IMR-90 (cell line): ENCODE measurements around the gene SREBF2. TPM values are rescaled to one million over a fixed set of nuclear protein-coding genes. Genes with fewer than 3 reads are reported as not detected.
A peak's percentile ranks its signal among the peaks of the same experiment; 100 is the strongest.

Experiments
- ATAC-seq: fragments of 200-7000 bp; cut with Tn5 transposase; 2 replicates; pipeline ENCODE4 v1.9.1; 2020; ENCODE audit warnings: low read depth, mild to moderate bottlenecking, moderate library complexity
- BruUV-seq: library from RNA; stranded (reverse); fragments of 400-500 nt; replicated peaks from 2 replicates; lab custom pipeline; 2021; lab: Mats Ljungman, UMichigan
- CTCF ChIA-PET: fragments of 300-600 bp; formaldehyde crosslinking; extraction: SDS; loops from one replicate; lab custom pipeline; 2021; ENCODE audit warnings: antibody characterized with exemption; lab: Yijun Ruan, JAX
- POLR2A ChIA-PET: fragments of 300-600 bp; sonication (Branson Sonifier 250); formaldehyde crosslinking; loops from one replicate; lab custom pipeline; 2022; ENCODE audit warnings: antibody characterized with exemption; ENCODE audit not compliant: unreplicated experiment; lab: Charles Lee
- DNase-seq: peaks from one replicate; pipeline ENCODE4 v3.0.0; 2013
- H2AFZ ChIP-seq: replicated peaks from 2 replicates; pipeline ENCODE3; 2013; ENCODE audit warnings: low read length, mild to moderate bottlenecking; ENCODE audit not compliant: poor library complexity
- H2AK5ac ChIP-seq: 2 replicates; pipeline ENCODE4 v1.6.1; 2013; ENCODE audit warnings: low read depth, low read length, inconsistent platforms
- H2AK9ac ChIP-seq: replicated peaks from 2 replicates; pipeline ENCODE3; 2013; ENCODE audit warnings: mild to moderate bottlenecking, low read depth, low read length, moderate library complexity; ENCODE audit not compliant: poor library complexity
- H2BK120ac ChIP-seq: 2 replicates; pipeline ENCODE4 v1.6.1; 2013; ENCODE audit warnings: low read depth, low read length, inconsistent platforms
- H2BK15ac ChIP-seq: 3 replicates; pipeline ENCODE4 v1.6.1; 2013; ENCODE audit warnings: low read depth, low read length, inconsistent platforms
- H2BK20ac ChIP-seq: 2 replicates; pipeline ENCODE4 v1.6.1; 2013; ENCODE audit warnings: low read depth, mild to moderate bottlenecking, inconsistent platforms, low read length, moderate library complexity
- H2BK5ac ChIP-seq: 2 replicates; pipeline ENCODE4 v1.6.1; 2013; ENCODE audit warnings: mild to moderate bottlenecking, low read depth, low read length, inconsistent platforms; ENCODE audit not compliant: poor library complexity, severe bottlenecking
- H3K14ac ChIP-seq: replicated peaks from 2 replicates; pipeline ENCODE4 v1.6.1; 2013; ENCODE audit warnings: low read depth, low read length, inconsistent platforms
- H3K18ac ChIP-seq: 2 replicates; pipeline ENCODE4 v1.6.1; 2013; ENCODE audit warnings: low read depth, low read length, control low read depth
- H3K23ac ChIP-seq: 2 replicates; pipeline ENCODE4 v1.6.1; 2013; ENCODE audit warnings: low read depth, low read length, inconsistent platforms
- H3K27ac ChIP-seq: 2 replicates; pipeline ENCODE4 v1.5.1; 2013; ENCODE audit warnings: mild to moderate bottlenecking, control low read depth, low read length; ENCODE audit not compliant: insufficient read depth
- H3K27me3 ChIP-seq: 2 replicates; pipeline ENCODE4 v1.6.1; 2013; ENCODE audit warnings: low read length; ENCODE audit not compliant: control insufficient read depth, insufficient read depth
- H3K36me3 ChIP-seq: 2 replicates; pipeline ENCODE4 v1.6.1; 2013; ENCODE audit warnings: low read length, mixed read lengths; ENCODE audit not compliant: control insufficient read depth, insufficient read depth
- H3K4ac ChIP-seq: 2 replicates; pipeline ENCODE4 v1.6.1; 2013; ENCODE audit warnings: low read depth, low read length, inconsistent platforms
- H3K4me1 ChIP-seq: 2 replicates; pipeline ENCODE4 v1.6.1; 2013; ENCODE audit warnings: low read length, mixed read lengths; ENCODE audit not compliant: control insufficient read depth, insufficient read depth
- H3K4me2 ChIP-seq: 2 replicates; pipeline ENCODE4 v1.6.1; 2013; ENCODE audit warnings: low read depth, mild to moderate bottlenecking, control low read depth, low read length, moderate library complexity
- H3K4me3 ChIP-seq: 2 replicates; pipeline ENCODE4 v1.5.1; 2013; ENCODE audit warnings: low read depth, mild to moderate bottlenecking, control low read depth, low read length, moderate library complexity; ENCODE audit not compliant: insufficient read depth
- H3K56ac ChIP-seq: 2 replicates; pipeline ENCODE4 v1.6.1; 2013; ENCODE audit warnings: low read length, inconsistent platforms; ENCODE audit not compliant: insufficient read depth; ENCODE audit errors: extremely low read depth
- H3K79me1 ChIP-seq, 2 experiments: 2 replicates each; pipeline ENCODE4 v1.6.1; 2013; ENCODE audit warnings: low read length in 2 of 2, inconsistent platforms in 1 of 2, low read depth in 1 of 2
- H3K9ac ChIP-seq: 2 replicates; pipeline ENCODE4 v1.6.1; 2013; ENCODE audit warnings: low read depth, low read length, control low read depth
- H3K9me1 ChIP-seq: 2 replicates; pipeline ENCODE4 v1.6.1; 2013; ENCODE audit warnings: low read length, inconsistent platforms; ENCODE audit not compliant: insufficient read depth
- H3K9me3 ChIP-seq: 2 replicates; pipeline ENCODE4 v1.6.1; 2013; ENCODE audit warnings: low read length; ENCODE audit not compliant: control insufficient read depth, insufficient read depth
- H4K20me1 ChIP-seq: 2 replicates; pipeline ENCODE4 v1.6.1; 2013; ENCODE audit warnings: low read length, inconsistent platforms; ENCODE audit not compliant: insufficient read depth
- H4K5ac ChIP-seq: 2 replicates; pipeline ENCODE4 v1.6.1; 2013; ENCODE audit warnings: mild to moderate bottlenecking, low read depth, low read length, control low read depth
- H4K8ac ChIP-seq, 2 experiments: 2 replicates each; pipeline ENCODE4 v1.6.1; 2013; ENCODE audit warnings: low read depth in 2 of 2, low read length in 2 of 2, control low read depth in 1 of 2, inconsistent platforms in 1 of 2
- H4K91ac ChIP-seq: 2 replicates; pipeline ENCODE4 v1.6.1; 2013; ENCODE audit warnings: low read depth, low read length, inconsistent platforms; ENCODE audit not compliant: insufficient read depth
- CEBPB ChIP-seq: IDR thresholded peaks from 2 replicates; pipeline ENCODE4 v1.6.1; 2012; ENCODE audit warnings: low read depth, low read length, improper control_type of control experiment
- MXI1 ChIP-seq: IDR thresholded peaks from 2 replicates; pipeline ENCODE4 v1.6.1; 2012; ENCODE audit warnings: low read depth, mild to moderate bottlenecking, low read length, moderate library complexity, borderline replicate concordance
- RAD21 ChIP-seq: IDR thresholded peaks from 2 replicates; pipeline ENCODE4 v1.6.1; 2012; ENCODE audit warnings: low read length, improper control_type of control experiment
- WGBS, 2 experiments: methylation state at CpG; one replicate each; pipeline versions ENCODE4 v1.1.5 to v1.1.7; 2013; ENCODE audit warnings: missing lambda C conversion rate in 2 of 2; ENCODE audit not compliant: insufficient read length in 1 of 2; ENCODE audit errors: extremely low coverage in 2 of 2; 5-methylcytosine and 5-hydroxymethylcytosine counted together
- dilution Hi-C: fragments of 300-500 bp; cut with HindIII; formaldehyde crosslinking; loops from one replicate; pipeline ENCODE4 v1.14.3; 2018; ENCODE audit warnings: low sequenced_read_pairs; ENCODE audit not compliant: unreplicated experiment
- in situ Hi-C: fragments of 300-500 bp; cut with MboI; formaldehyde crosslinking; loops from 3 replicates; pipeline ENCODE4 v1.14.3; 2019; ENCODE audit warnings: low sequenced_read_pairs, inconsistent platforms, mixed read lengths
- intact Hi-C: fragments of 100-400 bp; cut with micrococcal nuclease; formaldehyde crosslinking; loops from 2 replicates; pipeline ENCODE4 v1.10.0; 2022
- polyA plus RNA-seq, 3 experiments: library from polyadenylated mRNA; depleted of rRNA; stranded (reverse); fragments of >200 nt; gene quantifications; 2 replicates each; pipeline ENCODE4 v1.2.3, GENCODE V29; 2012; ENCODE audit warnings: low replicate concordance in 1 of 3
- total RNA-seq: library from RNA; depleted of rRNA; stranded (reverse); fragments of >200 nt; gene quantifications from 2 replicates; pipeline ENCODE4 v1.2.3, GENCODE V29; 2012

Gene SREBF2
- total and polyA plus RNA-seq, 2 of the 4 experiments (the other 2 are of a cell fraction): 8.1 to 47.4 TPM

DNA sequence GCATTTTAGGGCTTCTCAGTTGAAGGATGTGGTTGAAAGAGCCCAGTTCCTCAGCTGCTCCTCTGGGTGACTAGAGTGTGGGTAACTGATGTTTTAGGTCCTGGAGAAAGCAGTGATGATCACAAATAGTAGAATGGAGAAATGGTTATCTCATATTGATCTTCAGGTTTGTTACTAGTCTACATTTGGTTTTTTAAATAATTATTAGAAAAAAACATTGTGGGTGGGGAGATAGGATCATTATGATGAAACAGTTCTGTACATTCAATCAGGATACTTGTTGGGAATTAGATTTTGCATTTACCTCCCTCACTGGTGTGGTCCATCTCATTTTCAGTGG is 24.9 kb downstream of the SREBF2 start (continued):
- TF ChIP-seq RAD21 (no peak), MXI1 (no peak)

DNA sequence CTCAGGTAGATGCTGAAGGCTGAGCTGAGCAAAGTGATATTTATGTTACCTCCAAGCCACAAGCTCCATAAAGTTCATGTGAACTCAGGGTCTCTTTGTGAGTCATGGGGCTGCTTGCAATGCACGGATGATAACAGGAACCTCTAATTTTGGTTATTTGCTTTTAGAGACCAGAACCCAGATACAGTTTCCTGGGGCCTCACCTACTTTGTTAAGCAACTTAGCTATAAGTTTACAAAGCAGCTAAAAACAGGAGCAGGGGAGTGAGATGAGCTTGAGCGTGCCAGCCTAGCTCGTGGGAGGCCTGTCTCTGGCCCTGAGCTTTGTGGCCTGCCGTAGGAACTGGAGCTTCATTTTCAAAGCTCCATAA is 29.2 kb downstream of the SREBF2 start:
- Histone ChIP-seq H2BK5ac (no peak overlapping the region), H2AK5ac (no peak overlapping the region), H3K9ac (no peak overlapping the region), H3K27ac (no peak overlapping the region), H2AK9ac (no peak overlapping the region), H3K9me3 (no peaks in the 10 kb centered on the region), H3K36me3 (peaks cover 3% of the 10 kb centered on the region), H3K27me3 (no peaks in the 10 kb centered on the region), H4K20me1 (peaks cover 30% of the 10 kb centered on the region), H3K4me1 (peaks cover 16% of the 10 kb centered on the region), H4K91ac (no peak overlapping the region), H3K56ac (no peak overlapping the region), H4K5ac (no peak overlapping the region), H3K23ac (no peak overlapping the region), H2BK15ac (no peak overlapping the region), H2AFZ (no peak overlapping the region), H2BK120ac (no peak overlapping the region), H4K8ac (no peak overlapping the region), H3K4me2 (0 out of 2 replicates have a peak overlapping the region, but pooled peaks have one; percentile 3), H3K14ac (no peak overlapping the region), H3K18ac (no peak overlapping the region), H3K79me1 (peaks cover 7 to 61% of the 10 kb centered on the region in 2 experiments; a peak in 3 of 4 replicates), H3K4ac (no peak overlapping the region), H2BK20ac (no peak overlapping the region), H3K9me1 (peaks cover 21% of the 10 kb centered on the region), H3K4me3 (no peak overlapping the region)
- in situ Hi-C loops: no loop called here
- dilution Hi-C loops: no loop called here
- peak; percentile 23 for DNase-seq
- BruUV-seq: no TSS peak
- intact Hi-C loops: no loop called here
- POLR2A ChIA-PET: no interaction called here
- peak; percentile 28 for ATAC-seq
- TF ChIP-seq CEBPB (0 out of 2 replicates have a peak, but pooled peaks have one; percentile 3), MXI1 (no peak)
- WGBS, 2 experiments: 100% methylated on average over 1 of the region's 4 CpGs; no CpG with 5 or more reads in 1 of the 2 experiments
- CTCF ChIA-PET: interaction anchor here (0.9 kb wide), 1 partner anchor 80 kb away, joined by 3 read pairs; no protein-coding TSS in a partner anchor
